Subcutaneous abdominal adipose tissue (tissue), 5 donors: ENCODE results near the gene NKD1.

Experiments used
- H3K27ac ChIP-seq: one replicate; pipeline ENCODE4 v1.7.0; 2013; ENCODE audit warnings: low read depth, mild to moderate bottlenecking, inconsistent platforms, low read length, moderate library complexity
- H3K27me3 ChIP-seq, 5 donors: one replicate each; pipeline ENCODE4 v1.7.0; 2013; ENCODE audit warnings: low read length in 5 of 5, inconsistent platforms in 1 of 5; ENCODE audit not compliant: control insufficient read depth in 5 of 5, insufficient read depth in 4 of 5
- H3K36me3 ChIP-seq, 5 donors: one replicate each; pipeline ENCODE4 v1.7.0; 2013; ENCODE audit warnings: low read length in 5 of 5; ENCODE audit not compliant: control insufficient read depth in 5 of 5, insufficient read depth in 5 of 5
- H3K4me1 ChIP-seq, 5 donors: one replicate each; pipeline ENCODE4 v1.7.0; 2013; ENCODE audit warnings: low read length in 5 of 5, mild to moderate bottlenecking in 3 of 5, moderate library complexity in 1 of 5; ENCODE audit not compliant: control insufficient read depth in 5 of 5, insufficient read depth in 5 of 5
- H3K4me3 ChIP-seq, 5 donors: one replicate each; pipeline ENCODE4 v1.7.0; 2013; ENCODE audit warnings: low read length in 5 of 5, low read depth in 1 of 5
- H3K9ac ChIP-seq, 5 donors: one replicate each; pipeline ENCODE4 v1.7.0; 2013; ENCODE audit warnings: low read length in 5 of 5, mild to moderate bottlenecking in 4 of 5, moderate library complexity in 3 of 5
- H3K9me3 ChIP-seq, 5 donors: one replicate each; pipeline ENCODE4 v1.7.0; 2013; ENCODE audit warnings: low read length in 5 of 5; ENCODE audit not compliant: control insufficient read depth in 5 of 5
- donor health status: healthy.
- donor health status: healthy.
- donor health status: healthy.
- donor health status: healthy.
- donor health status: healthy.

NKD1 gene

DNA sequence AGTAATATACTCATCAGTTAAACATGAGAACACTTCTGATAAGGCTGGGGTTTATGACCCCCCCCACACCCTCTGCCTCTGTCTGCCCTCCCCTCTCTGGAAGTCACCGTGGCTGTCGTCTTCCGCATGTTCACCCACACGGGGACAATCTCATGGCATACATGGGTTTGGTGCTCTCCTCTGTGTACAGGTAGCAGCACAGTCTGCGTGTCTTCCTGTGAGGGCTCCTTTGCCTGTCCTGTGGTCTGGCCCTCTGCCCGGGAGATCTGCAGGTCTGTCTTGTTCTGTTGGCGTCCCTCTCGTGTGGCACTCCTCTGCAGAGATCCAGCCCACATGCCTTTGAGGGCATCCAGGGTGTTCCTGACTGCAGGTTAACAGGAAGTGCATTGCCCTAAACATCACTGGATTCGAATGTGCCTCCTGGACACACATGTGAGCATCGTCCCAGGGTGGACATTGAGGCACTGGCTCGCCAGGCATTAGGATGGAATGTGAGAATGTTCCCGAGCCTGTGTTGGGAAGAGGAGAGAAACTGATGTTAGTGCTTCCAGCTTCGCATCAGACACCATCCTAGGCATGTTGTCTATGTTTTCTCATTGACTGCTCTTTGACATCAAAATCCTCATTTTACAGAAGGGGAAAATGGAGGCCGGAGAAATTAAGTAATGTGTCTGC is 54.5 kb downstream of the NKD1 start:
- Histone ChIP-seq H3K27me3 (no peaks in the 10 kb centered on the region), H3K36me3 (no peaks in the 10 kb centered on the region), H3K9ac (no peak overlapping the region), H3K4me3 (no peak overlapping the region), H3K4me1 (peaks cover 1 to 17% (median 7%) of the 10 kb centered on the region in 5 donors), H3K27ac (no peak overlapping the region), H3K9me3 (no peaks in the 10 kb centered on the region)

DNA sequence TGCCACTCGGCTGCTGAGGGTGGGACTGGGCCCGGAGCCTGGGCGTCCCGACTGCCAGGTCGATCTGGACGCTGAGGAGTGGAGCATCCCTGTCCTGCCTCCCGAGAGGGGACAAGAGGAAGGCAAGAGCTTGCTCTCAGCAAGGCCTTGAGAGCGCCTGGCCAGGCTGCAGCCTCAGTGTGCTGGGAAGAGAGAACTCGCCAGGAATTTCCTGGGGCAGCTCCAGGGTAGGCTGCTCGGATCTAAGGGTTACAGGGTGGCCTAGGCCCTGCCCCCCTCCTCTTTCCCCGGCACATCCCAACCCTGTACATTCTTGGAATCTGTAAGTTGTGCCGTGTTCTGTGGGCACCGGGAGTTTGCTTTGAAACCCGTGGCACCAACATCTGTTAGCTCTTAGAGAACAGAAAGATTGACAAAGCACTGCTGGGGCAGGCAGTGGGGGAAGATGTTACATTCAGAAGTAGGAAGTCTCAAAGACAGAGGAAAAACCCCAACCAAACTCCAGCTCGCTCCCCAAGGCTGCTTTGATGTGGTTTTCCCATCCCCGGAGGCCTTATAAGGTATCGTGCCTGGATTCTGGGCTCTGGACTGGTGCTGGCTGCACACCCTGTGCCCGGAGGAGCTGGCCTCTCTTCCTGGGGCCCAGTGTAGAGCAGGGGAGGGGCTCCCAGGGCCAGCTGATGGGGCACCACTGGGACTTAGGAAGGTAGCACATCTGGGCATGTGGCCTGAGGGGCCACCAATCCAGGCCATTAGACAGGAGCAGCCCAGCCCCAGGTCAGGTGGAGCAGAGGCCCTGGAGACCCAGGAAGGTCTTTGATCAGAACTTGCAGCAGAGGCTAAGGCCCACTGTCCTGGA is 55.2 kb downstream of the NKD1 start:
- H3K9ac ChIP-seq = peak overlapping the region in 1 of 5 donors; percentile 12
- H3K27ac ChIP-seq = no peak overlapping the region
- H3K27me3 ChIP-seq = no peaks in the 10 kb centered on the region
- H3K4me1 ChIP-seq = peaks cover 1 to 17% (median 7%) of the 10 kb centered on the region in 5 donors
- no peak overlapping the region for H3K4me3 ChIP-seq
- no peaks in the 10 kb centered on the region for H3K36me3 ChIP-seq
- H3K9me3 ChIP-seq = no peaks in the 10 kb centered on the region

DNA sequence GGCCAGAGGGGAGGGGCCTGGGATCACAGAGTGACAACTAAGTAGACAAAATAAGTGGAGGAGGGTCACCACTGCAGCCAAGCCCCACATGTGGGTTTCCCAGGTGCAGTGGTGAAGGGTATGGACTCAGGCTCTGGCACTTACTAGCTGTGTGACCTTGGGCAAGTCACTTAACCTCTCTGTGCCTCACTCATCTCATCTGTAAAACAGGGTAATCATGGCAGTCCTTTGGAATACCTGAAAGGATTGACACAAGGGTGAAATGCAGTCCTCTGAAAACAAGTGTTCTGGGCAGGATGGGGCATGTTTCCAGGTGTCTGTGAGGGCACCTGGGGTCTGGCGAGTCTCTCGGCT is 55.8 kb downstream of the NKD1 start:
- no peak overlapping the region for H3K4me3 ChIP-seq
- no peaks in the 10 kb centered on the region for H3K9me3 ChIP-seq
- H3K27ac ChIP-seq = no peak overlapping the region
- peaks cover 1 to 17% (median 7%) of the 10 kb centered on the region in 5 donors for H3K4me1 ChIP-seq
- H3K36me3 ChIP-seq = no peaks in the 10 kb centered on the region
- H3K27me3 ChIP-seq = no peaks in the 10 kb centered on the region
- no peak overlapping the region for H3K9ac ChIP-seq

DNA sequence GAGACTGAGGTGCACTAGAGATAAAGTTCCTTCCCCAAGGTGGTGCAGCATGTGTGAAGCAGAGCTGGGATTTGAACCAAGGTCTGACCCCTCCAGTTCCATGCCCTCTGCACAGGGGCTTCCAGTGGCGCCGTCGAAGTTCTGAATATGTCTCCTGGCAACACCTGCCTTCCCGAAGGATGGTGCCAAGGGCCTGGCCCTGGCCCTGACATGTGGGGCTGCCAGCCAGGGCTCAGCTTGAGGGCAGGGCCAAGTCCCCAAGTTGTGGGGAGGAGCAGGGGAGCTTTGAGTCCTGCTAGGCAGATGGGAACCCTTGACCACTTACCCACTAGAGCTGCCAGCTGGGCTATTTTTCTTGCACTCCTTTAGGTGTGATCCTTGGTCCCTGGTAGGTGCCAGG is 56.4 kb downstream of the NKD1 start:
- no peak overlapping the region for H3K9ac ChIP-seq
- no peaks in the 10 kb centered on the region for H3K9me3 ChIP-seq
- H3K4me3 ChIP-seq = no peak overlapping the region
- no peak overlapping the region for H3K27ac ChIP-seq
- H3K4me1 ChIP-seq = peaks cover 1 to 17% (median 7%) of the 10 kb centered on the region in 5 donors
- no peaks in the 10 kb centered on the region for H3K27me3 ChIP-seq
- H3K36me3 ChIP-seq = no peaks in the 10 kb centered on the region

DNA sequence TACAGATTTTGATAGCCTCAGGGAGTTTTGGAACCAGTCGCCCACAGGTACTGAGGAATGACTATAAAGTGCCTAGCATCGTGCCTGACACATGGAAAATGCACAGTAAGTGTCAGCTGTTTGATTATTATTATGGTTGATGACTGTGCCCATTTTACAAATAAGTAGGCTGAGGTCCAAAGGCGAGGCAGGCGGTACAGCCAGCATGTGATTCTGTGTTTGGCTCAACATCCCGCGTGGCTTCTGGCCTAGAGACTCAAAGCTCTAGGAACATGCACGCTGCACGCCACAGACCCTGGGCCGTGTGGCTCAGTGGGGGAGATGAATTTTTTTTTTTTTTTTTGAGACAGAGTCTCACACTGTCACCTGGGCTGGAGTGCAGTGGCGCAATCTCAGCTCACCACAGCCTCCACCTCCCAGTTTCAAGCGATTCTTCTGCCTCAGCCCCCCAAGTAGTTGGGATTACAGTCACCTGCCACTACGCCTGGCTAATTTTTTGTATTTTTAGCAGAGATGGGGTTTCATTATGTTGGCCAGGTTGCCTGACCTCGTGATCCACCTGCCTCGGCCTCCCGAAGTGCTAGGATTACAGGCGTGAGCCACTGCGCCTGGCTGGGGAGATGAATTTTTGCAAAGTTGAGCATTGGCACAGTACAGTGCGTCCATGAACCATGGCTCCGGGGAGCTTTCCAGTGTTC is 57.7 kb downstream of the NKD1 start:
- H3K27ac ChIP-seq = no peak overlapping the region
- no peaks in the 10 kb centered on the region for H3K9me3 ChIP-seq
- H3K9ac ChIP-seq = no peak overlapping the region
- H3K27me3 ChIP-seq = no peaks in the 10 kb centered on the region
- H3K4me3 ChIP-seq = no peak overlapping the region
- H3K4me1 ChIP-seq = peaks cover 1 to 13% (median 7%) of the 10 kb centered on the region in 5 donors
- no peaks in the 10 kb centered on the region for H3K36me3 ChIP-seq

DNA sequence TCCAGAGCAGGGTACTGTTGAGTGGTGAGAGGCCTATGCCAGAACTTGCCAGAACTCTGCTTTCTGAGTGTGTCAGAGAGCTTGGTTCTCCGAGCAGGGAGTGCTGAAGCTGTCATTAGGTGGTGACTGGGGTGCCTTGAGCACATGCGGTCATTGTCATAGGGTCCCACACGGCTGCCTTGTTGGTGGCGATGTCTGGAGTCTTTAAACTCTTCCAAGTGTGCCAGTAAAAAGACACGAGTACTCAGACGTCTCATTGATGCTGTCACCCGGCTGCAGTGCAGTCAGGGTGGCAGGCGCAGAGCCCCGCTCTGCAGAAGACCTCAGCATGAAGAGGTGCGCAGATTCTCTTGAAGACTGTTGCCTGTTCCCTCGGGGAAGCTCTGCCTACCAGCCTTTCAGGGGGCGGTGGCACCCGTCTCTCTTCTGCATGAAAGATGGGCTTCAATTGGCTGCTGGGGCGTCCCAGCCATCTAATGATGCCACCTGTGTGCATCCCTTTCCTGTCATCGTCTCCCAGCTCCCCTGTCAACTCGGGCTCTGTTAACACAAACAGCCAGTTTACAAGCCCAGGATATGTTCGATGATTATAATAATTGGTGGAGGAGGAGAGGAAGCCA is 58.3 kb downstream of the NKD1 start:
- H3K4me1 ChIP-seq = peaks cover 1 to 13% (median 7%) of the 10 kb centered on the region in 5 donors
- H3K4me3 ChIP-seq = no peak overlapping the region
- no peaks in the 10 kb centered on the region for H3K9me3 ChIP-seq
- H3K27me3 ChIP-seq = no peaks in the 10 kb centered on the region
- H3K27ac ChIP-seq = no peak overlapping the region
- no peak overlapping the region for H3K9ac ChIP-seq
- H3K36me3 ChIP-seq = no peaks in the 10 kb centered on the region

DNA sequence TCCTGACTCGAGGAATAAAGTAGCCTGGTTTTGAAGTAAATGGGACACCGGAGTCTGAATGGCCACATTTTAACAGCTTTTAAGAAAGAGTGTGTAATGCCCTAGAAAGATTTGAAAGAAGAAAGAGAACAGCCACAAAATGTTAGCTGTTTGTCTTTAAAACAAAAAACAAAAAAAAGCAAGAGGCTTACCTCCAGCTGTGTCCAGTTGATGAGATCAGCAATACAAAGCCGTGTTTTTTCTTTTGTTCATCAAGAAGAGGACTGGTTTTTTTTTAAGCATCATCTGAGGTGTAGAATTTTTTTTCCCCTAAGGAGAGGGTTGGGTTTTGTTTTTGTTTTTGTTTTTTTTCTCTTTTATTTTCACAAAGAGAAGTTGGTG is 58.8 kb downstream of the NKD1 start:
- H3K4me1 ChIP-seq = peaks cover 1 to 13% (median 7%) of the 10 kb centered on the region in 5 donors
- H3K27ac ChIP-seq = no peak overlapping the region

DNA sequence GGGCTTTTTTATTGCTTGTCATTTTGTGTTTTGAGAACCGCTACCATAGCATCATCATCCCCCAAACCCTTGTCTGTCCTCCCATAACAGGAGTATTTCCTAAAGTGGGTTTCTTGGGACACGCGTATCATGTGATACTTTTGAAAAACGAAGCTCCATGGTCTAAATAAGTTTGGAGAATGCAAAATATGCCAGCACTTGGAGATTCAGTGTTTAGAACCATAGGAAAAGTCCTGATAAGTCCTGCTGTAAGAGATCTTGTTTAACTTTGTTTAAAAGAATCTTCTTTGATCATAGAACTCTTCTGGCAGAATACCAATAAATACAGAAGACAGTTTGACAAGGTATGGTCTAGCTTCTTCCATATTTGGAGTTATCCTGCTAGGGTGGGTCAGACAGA is 59.3 kb downstream of the NKD1 start:
- H3K36me3 ChIP-seq = no peaks in the 10 kb centered on the region
- peaks cover 1 to 13% (median 7%) of the 10 kb centered on the region in 5 donors for H3K4me1 ChIP-seq
- H3K27me3 ChIP-seq = no peaks in the 10 kb centered on the region
- no peak overlapping the region for H3K4me3 ChIP-seq
- H3K9ac ChIP-seq = no peak overlapping the region
- no peak overlapping the region for H3K27ac ChIP-seq
- no peaks in the 10 kb centered on the region for H3K9me3 ChIP-seq

More for the DNA sequence above, 58.8 kb downstream of the NKD1 start:
- H3K27me3 ChIP-seq = no peaks in the 10 kb centered on the region
- H3K9ac ChIP-seq = no peak overlapping the region
- no peak overlapping the region for H3K4me3 ChIP-seq
- no peaks in the 10 kb centered on the region for H3K9me3 ChIP-seq
- H3K36me3 ChIP-seq = no peaks in the 10 kb centered on the region

DNA sequence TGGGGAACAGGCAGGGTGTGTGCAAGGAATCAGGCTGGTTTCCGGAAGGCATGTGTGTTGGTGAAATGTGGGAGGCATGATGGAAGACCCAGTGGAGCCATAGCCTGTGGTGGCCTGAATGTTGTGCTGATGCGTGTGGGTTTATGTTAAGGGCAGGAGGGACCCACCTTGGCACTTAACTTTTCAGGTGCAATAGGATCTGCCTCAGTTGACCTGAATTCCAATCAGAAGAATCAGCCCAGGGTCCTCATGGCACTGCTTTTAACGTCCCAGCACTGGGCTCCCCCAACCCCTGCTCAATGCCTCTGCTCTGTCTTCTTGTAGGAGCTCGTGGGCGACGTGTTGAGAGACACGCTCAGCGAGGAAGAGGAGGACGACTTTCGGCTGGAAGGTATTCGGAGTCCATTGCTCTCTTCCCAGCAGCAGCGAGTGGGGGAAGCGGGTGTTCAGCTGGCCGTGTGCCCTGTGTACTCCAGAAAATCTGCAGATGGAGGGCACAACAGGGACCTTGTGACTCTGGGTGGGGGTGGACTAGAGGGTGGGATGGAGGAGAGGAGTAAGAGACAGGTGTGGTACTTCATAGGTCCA is 59.9 kb downstream of the NKD1 start:
- Histone ChIP-seq H3K27ac (no peak overlapping the region), H3K36me3 (no peaks in the 10 kb centered on the region), H3K27me3 (peaks cover 0 to 4% (median 0%) of the 10 kb centered on the region in 5 donors), H3K9ac (no peak overlapping the region), H3K4me3 (no peak overlapping the region), H3K4me1 (peaks cover 0 to 14% (median 8%) of the 10 kb centered on the region in 5 donors), H3K9me3 (no peaks in the 10 kb centered on the region)
